Erythroblast (primary cell): ENCODE measurements around the gene NSUN2.

Experiments
- GATA1 ChIP-seq: IDR thresholded peaks from 2 replicates; pipeline ENCODE4 v1.6.1; 2011; ENCODE audit warnings: low read depth, mild to moderate bottlenecking, control low read depth, low read length, moderate library complexity
- POLR2A ChIP-seq: IDR thresholded peaks from 2 replicates; pipeline ENCODE4 v1.6.1; 2011; ENCODE audit warnings: mild to moderate bottlenecking, low read length

DNA sequence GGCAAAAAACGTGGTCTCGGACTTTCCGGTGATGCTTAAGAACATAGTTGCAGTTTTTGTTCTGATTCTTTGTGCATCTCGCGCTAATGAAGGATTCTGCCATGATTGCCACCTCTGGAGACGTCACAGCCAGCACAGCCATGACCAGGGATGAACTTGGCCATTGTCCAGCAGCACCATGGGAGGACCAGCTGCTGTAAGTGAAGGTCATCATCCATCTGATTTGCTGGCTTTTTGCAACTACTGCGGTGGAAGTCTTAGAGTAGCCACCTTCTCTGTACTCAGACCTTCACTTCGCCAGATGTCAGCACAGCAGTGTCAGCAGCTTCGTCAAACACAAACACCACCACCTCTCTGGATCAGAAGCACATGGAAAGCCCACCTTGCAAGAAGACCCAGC, 45.7 kb downstream of the NSUN2 start:
- TF ChIP-seq POLR2A: no peak
- TF ChIP-seq GATA1: no peak
